NCI-H345 treated with DMSO at 0.1 percent for 48 hours (cell line): ENCODE results near the gene UBE2J1.
"Not testable (repeated sequence)": the region's sequence is repeated elsewhere in the genome, so short reads cannot be mapped to it uniquely, and the experiment has no call there.

Experiments
- DNase-seq: peaks from one replicate; lab custom pipeline; 2025; ENCODE audit not compliant: unreplicated experiment; lab: John Stamatoyannopoulos, UW

The UBE2J1 gene

GRCh38 chr6:89352278-89353117, at the start of gene UBE2J1:
UBE2J1 (minus strand) TSS chr6:89352722; CDS start chr6:89352569, 153 bp downstream.
- DNase-seq, result peak; percentile 35

GRCh38 chr6:89400912-89401399, 48.4 kb upstream of the UBE2J1 start:
- no peak for DNase-seq

GRCh38 chr6:89400050-89400449, 47.5 kb upstream of the UBE2J1 start:
- DNase-seq, result no peak

GRCh38 chr6:89398762-89399525, 46.4 kb upstream of the UBE2J1 start:
- no peak for DNase-seq

GRCh38 chr6:89397884-89398283, 45.4 kb upstream of the UBE2J1 start:
- not testable (repeated sequence) for DNase-seq

GRCh38 chr6:89393659-89394058, 41.1 kb upstream of the UBE2J1 start:
- no peak for DNase-seq

GRCh38 chr6:89392823-89393222, 40.3 kb upstream of the UBE2J1 start:
- no peak for DNase-seq

GRCh38 chr6:89388846-89389245, 36.3 kb upstream of the UBE2J1 start:
- no peak for DNase-seq

GRCh38 chr6:89387516-89388201, 35.1 kb upstream of the UBE2J1 start:
- DNase-seq, result no peak

- no peak for DNase-seq
Observed at GRCh38 chr6:89386917-89387491, 34.5 kb upstream of the UBE2J1 start.

GRCh38 chr6:89385846-89386245, 33.3 kb upstream of the UBE2J1 start:
- DNase-seq, result no peak

GRCh38 chr6:89385156-89385667, 32.7 kb upstream of the UBE2J1 start:
- DNase-seq, result no peak

- no peak for DNase-seq
Observed at GRCh38 chr6:89381031-89381430, 28.5 kb upstream of the UBE2J1 start.

- DNase-seq, result no peak
Observed at GRCh38 chr6:89379281-89379680, 26.8 kb upstream of the UBE2J1 start.

- no peak for DNase-seq
Observed at GRCh38 chr6:89378628-89379027, 26.1 kb upstream of the UBE2J1 start.

GRCh38 chr6:89375427-89376267, 23.1 kb upstream of the UBE2J1 start:
- peak; percentile 66 for DNase-seq

- no peak for DNase-seq
Observed at GRCh38 chr6:89372506-89372901, 20.0 kb upstream of the UBE2J1 start.

- peak; percentile 56 for DNase-seq
Observed at GRCh38 chr6:89371849-89372505, 19.5 kb upstream of the UBE2J1 start.

GRCh38 chr6:89368999-89369398, 16.5 kb upstream of the UBE2J1 start:
- DNase-seq, result no peak
